Activated naive CD4-positive, alpha-beta T cell (primary cell): Measurements from ENCODE around the gene PTGR3.

Source experiments
- DNase-seq, 4 experiments: peaks; one replicate each; lab custom pipeline; 2025; lab: John Stamatoyannopoulos, UW

The PTGR3 gene

GRCh38 chr18:75169411-75169810, 39.5 kb downstream of the PTGR3 start:
- DNase-seq = no peak

GRCh38 chr18:75168619-75169018, 40.3 kb downstream of the PTGR3 start:
- DNase-seq = no peak

DNA sequence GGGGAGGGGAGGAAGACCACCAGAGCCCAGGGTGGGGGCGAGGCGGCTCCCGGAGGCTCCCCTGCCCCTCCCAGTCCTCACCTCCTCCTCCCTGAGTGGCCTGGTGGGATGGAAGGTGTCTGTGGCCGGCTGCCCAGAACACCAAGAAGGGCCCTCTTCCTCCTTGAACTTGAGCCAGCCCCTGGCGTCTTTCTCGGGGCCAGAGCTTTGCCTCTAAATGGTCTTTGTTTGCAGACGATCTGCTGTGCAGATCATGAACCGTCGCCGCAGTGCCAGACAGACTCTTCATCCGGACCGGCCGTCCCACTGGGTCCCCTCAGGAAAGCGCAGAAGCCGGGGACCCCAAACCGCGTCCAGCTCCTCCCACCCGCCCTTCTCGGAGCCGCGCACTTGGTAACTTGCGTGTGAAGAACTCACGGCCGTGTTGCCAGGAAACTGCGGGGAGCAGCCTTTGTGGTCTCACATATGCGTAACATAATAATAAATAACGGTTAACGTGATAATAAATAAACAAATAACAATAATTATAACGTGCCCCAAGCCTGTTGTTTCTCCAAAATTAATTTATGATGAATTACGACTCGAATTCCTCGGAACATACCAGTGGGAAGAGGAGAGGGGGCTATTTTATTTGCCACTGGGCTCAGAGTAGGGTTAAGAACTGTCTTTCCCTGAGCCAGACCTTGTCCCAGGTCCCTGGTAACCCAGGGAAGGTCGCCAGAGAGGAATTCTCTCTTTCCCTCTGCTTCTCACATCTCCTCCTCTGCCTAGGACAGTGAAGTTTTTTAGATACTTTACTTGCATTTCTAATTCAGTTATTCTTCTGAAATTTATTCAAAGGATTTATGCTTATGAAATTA, 41.0 kb downstream of the PTGR3 start:
- no peak for DNase-seq

GRCh38 chr18:75167137-75167536, 41.8 kb downstream of the PTGR3 start:
- DNase-seq = no peak

- DNase-seq = no peak
Observed at GRCh38 chr18:75165926-75166325, 43.0 kb downstream of the PTGR3 start.

- no peak for DNase-seq
Observed at GRCh38 chr18:75164479-75164878, 44.5 kb downstream of the PTGR3 start.

GRCh38 chr18:75163736-75164135, 45.2 kb downstream of the PTGR3 start:
- DNase-seq = no peak

DNA sequence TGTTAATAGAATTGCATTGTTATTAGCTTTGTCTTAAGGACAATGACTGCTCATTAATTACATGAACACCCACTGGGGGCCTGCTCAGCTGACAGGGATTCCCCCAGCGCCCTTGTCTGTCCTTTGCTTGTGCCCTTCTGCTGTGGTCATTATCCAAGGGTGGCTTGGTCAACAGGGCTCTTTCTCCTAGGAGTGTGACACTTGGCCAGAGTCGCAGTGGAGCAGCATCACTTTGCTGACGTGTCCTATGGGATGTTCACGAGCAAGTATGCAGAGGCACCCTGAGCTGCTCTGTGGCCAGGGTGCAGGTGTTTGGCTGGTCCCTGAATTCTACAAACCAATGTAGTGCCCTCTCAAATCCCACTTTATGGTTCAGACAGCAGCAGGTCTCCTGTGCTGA, 46.0 kb downstream of the PTGR3 start:
- DNase-seq = no peak

GRCh38 chr18:75162467-75162866, 46.5 kb downstream of the PTGR3 start:
- no peak for DNase-seq

GRCh38 chr18:75161256-75162028, 47.5 kb downstream of the PTGR3 start:
- DNase-seq = peak in 2 of 4 experiments; percentile 6 to 9

GRCh38 chr18:75160364-75160763, 48.6 kb downstream of the PTGR3 start:
- no peak for DNase-seq

- DNase-seq = no peak
Observed at GRCh38 chr18:75159646-75160356, 49.1 kb downstream of the PTGR3 start.

DNA sequence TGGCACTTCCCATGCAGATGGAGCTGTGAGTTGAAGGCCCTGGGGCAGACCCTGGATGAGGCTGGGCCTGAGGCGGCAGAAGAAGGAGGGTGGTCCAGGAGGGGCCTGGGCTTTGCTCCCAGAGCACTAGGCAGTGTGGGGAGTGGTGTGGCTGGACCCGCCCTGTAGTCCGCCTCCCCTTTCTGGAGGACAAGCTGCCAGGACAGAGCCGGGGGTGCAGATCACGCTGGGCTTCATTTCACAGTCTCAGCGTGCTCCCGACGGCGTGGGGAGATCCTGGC, 49.8 kb downstream of the PTGR3 start:
- DNase-seq = no peak
